NCI-H2227 (cell line): Measurements from ENCODE around the gene MSRB1.
"Not testable (repeated sequence)": the region's sequence is repeated elsewhere in the genome, so short reads cannot be mapped to it uniquely, and the experiment has no call there.

ENCODE experiments used
- DNase-seq: peaks from one replicate; lab custom pipeline; 2025; ENCODE audit not compliant: unreplicated experiment; lab: John Stamatoyannopoulos, UW

The MSRB1 gene

GRCh38 chr16:1903845-1904840, 38.9 kb downstream of the MSRB1 start:
- no peak for DNase-seq

- DNase-seq = no peak
Observed at GRCh38 chr16:1903220-1903574, 39.8 kb downstream of the MSRB1 start.

- DNase-seq = no peak
Observed at GRCh38 chr16:1902547-1903219, 40.3 kb downstream of the MSRB1 start.

GRCh38 chr16:1900452-1900774, 42.6 kb downstream of the MSRB1 start:
- DNase-seq = no peak

GRCh38 chr16:1899641-1900451, 43.2 kb downstream of the MSRB1 start:
- no peak for DNase-seq

- not testable (repeated sequence) for DNase-seq
Observed at GRCh38 chr16:1897692-1898091, 45.3 kb downstream of the MSRB1 start.

GRCh38 chr16:1895949-1896675, 46.9 kb downstream of the MSRB1 start:
- DNase-seq = no peak

- no peak for DNase-seq
Observed at GRCh38 chr16:1895068-1895467, 47.9 kb downstream of the MSRB1 start.

GRCh38 chr16:1890708-1891050, 52.3 kb downstream of the MSRB1 start:
- no peak for DNase-seq

GRCh38 chr16:1890024-1890707, 52.8 kb downstream of the MSRB1 start:
- no peak for DNase-seq
